NT2/D1 (cell line): ENCODE data around the gene RBBP5.

Source experiments
- SUZ12 ChIP-seq: IDR thresholded peaks from 2 replicates; pipeline ENCODE4 v1.6.1; 2011; ENCODE audit not compliant: insufficient read length, insufficient read depth; ENCODE audit errors: extremely low read depth
- YY1 ChIP-seq: IDR thresholded peaks from 2 replicates; pipeline ENCODE4 v1.6.1; 2011; ENCODE audit not compliant: insufficient read length, insufficient read depth
- ZNF274 ChIP-seq: IDR thresholded peaks from 2 replicates; pipeline ENCODE4 v1.6.1; 2011; ENCODE audit warnings: mild to moderate bottlenecking, low read depth, low read length

- no peak for TF ChIP-seq SUZ12
- no peak for TF ChIP-seq YY1
- TF ChIP-seq ZNF274 = no peak
Observed at GRCh38 chr1:205043866-205044265, 77.9 kb downstream of the RBBP5 start.
